Gastroesophageal sphincter (tissue), 3 donors: ENCODE results near the gene RGCC.

Experiments
- EP300 ChIP-seq: sonication (generic); formaldehyde crosslinking; IDR thresholded peaks from one replicate; pipeline ENCODE4 v1.6.1; 2017; ENCODE audit warnings: antibody characterized with exemption, mild to moderate bottlenecking
- POLR2AphosphoS5 ChIP-seq: sonication (generic); formaldehyde crosslinking; IDR thresholded peaks from one replicate; pipeline ENCODE4 v1.6.1; 2017; ENCODE audit warnings: antibody characterized with exemption
- TF ChIP-seq, protein P1 (sequence below), 4 experiments: fragments of 200-600 bp in 2 of 4; fragments of 450-650 bp in 2 of 4; sonication (generic) in 1 of 4; IDR thresholded peaks; one replicate each; pipeline ENCODE4 v1.5.1; 2017 to 2019; ENCODE audit warnings: antibody characterized with exemption in 4 of 4, mild to moderate bottlenecking in 2 of 4, moderate library complexity in 2 of 4

DNA sequence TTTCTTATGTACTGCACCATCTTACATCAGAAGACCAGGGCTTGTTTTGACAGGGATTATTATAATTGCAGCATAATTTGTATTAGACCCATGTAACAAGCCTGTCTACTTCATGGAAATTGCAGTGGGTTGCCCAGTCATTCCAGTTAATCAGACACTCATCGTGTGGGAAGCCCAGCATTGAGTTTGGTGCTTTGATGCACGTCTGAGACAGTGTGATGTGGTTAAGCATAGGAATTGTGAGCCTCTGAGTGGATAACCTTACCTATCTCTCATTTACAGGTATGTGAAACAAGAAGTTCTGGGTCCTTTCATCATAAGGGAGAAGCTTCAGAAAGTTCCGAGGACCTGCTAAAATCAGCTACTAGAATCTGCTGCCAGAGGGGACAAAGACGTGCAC, 12.8 kb downstream of the RGCC start:
- TF ChIP-seq POLR2AphosphoS5: no peak
- TF ChIP-seq EP300: no peak
- TF ChIP-seq, protein P1, sequence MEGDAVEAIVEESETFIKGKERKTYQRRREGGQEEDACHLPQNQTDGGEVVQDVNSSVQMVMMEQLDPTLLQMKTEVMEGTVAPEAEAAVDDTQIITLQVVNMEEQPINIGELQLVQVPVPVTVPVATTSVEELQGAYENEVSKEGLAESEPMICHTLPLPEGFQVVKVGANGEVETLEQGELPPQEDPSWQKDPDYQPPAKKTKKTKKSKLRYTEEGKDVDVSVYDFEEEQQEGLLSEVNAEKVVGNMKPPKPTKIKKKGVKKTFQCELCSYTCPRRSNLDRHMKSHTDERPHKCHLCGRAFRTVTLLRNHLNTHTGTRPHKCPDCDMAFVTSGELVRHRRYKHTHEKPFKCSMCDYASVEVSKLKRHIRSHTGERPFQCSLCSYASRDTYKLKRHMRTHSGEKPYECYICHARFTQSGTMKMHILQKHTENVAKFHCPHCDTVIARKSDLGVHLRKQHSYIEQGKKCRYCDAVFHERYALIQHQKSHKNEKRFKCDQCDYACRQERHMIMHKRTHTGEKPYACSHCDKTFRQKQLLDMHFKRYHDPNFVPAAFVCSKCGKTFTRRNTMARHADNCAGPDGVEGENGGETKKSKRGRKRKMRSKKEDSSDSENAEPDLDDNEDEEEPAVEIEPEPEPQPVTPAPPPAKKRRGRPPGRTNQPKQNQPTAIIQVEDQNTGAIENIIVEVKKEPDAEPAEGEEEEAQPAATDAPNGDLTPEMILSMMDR (IDR thresholded peaks at IDR 0.05): no peak
